ENCODE results near the gene LRMDA. TPM values are rescaled to one million over a fixed set of nuclear protein-coding genes. Genes with fewer than 3 reads are reported as not detected.
"Not testable (repeated sequence)": the region's sequence is repeated elsewhere in the genome, so short reads cannot be mapped to it uniquely, and the experiment has no call there.

Gene LRMDA
- total and polyA plus RNA-seq, 3 experiments from 2014 or later, result not detected

GRCh38 chr10:75521194-75521829 is 89.9 kb downstream of the LRMDA start:
- CTCF ChIA-PET; H3K27ac Mint-ChIP-seq; H3K4me1 ChIP-seq (ENCODE audit: insufficient read depth, low read length); H3K4me1 Mint-ChIP-seq; DNase-seq; H3K4me3 ChIP-seq (ENCODE audit: low read length); H3K27me3 ChIP-seq (ENCODE audit: insufficient read depth, low read length, poor library complexity, severe bottlenecking); H3K36me3 Mint-ChIP-seq; H3K9me3 ChIP-seq (ENCODE audit: low read length); POLR2A ChIA-PET; H3K4me3 Mint-ChIP-seq; H3K36me3 ChIP-seq (ENCODE audit: insufficient read depth, low read length); H3K27ac ChIP-seq (ENCODE audit: low read depth, low read length): not testable (repeated sequence)
- H3K9me3 Mint-ChIP-seq, result peaks cover 0 to 12% (median 6%) of the 10 kb centered on the region in 5 donors
- H3K27me3 Mint-ChIP-seq, result peaks cover 10 to 24% of the 10 kb centered on the region in 2 donors

GRCh38 chr10:75525067-75525466 is 93.6 kb downstream of the LRMDA start:
- Histone ChIP-seq H3K36me3 (ENCODE audit: insufficient read depth, low read length) (no peaks in the 10 kb centered on the region), H3K4me1 (ENCODE audit: insufficient read depth, low read length) (no peaks in the 10 kb centered on the region), H3K9me3 (ENCODE audit: low read length) (no peaks in the 10 kb centered on the region), H3K27me3 (ENCODE audit: insufficient read depth, low read length, poor library complexity, severe bottlenecking) (no peaks in the 10 kb centered on the region), H3K4me3 (ENCODE audit: low read length) (no peak overlapping the region), H3K27ac (ENCODE audit: low read depth, low read length) (no peak overlapping the region)
- DNase-seq, result no peak
- Mint-ChIP-seq H3K4me1 (no peaks in the 10 kb centered on the region), H3K9me3 (peaks cover 0 to 4% (median 0%) of the 10 kb centered on the region in 5 donors), H3K27me3 (peaks cover 8 to 20% of the 10 kb centered on the region in 2 donors), H3K4me3 (no peak overlapping the region), H3K27ac (no peak overlapping the region), H3K36me3 (no peaks in the 10 kb centered on the region)
- CTCF ChIA-PET, result no interaction called here
- POLR2A ChIA-PET, result no interaction called here

GRCh38 chr10:75525646-75526045 is 94.2 kb downstream of the LRMDA start:
- H3K27me3 Mint-ChIP-seq, result peaks cover 8 to 14% of the 10 kb centered on the region in 2 donors
- H3K36me3 Mint-ChIP-seq, result no peaks in the 10 kb centered on the region
- POLR2A ChIA-PET, result no interaction called here

DNA sequence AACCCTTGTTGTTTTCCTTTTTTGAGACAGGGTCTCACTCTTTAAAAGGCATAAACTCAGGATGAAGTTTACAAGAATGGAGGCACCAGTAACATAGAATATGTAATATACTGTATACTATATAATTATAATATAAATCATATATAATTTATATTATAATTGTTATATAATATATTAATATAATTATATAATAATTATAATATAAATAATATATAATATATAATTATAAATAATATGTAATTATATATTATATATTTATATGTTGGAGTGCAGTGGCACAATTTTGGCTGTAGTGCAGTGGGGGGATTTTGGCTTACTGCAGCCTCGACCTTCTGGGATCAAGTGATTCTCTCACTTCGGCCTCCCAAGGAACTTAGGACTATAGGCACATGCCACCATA is 96.1 kb downstream of the LRMDA start:
- Histone ChIP-seq H3K27ac (ENCODE audit: low read depth, low read length) (no peak overlapping the region), H3K4me3 (ENCODE audit: low read length) (no peak overlapping the region), H3K4me1 (ENCODE audit: insufficient read depth, low read length) (no peaks in the 10 kb centered on the region), H3K36me3 (ENCODE audit: insufficient read depth, low read length) (no peaks in the 10 kb centered on the region), H3K27me3 (ENCODE audit: insufficient read depth, low read length, poor library complexity, severe bottlenecking) (no peaks in the 10 kb centered on the region), H3K9me3 (ENCODE audit: low read length) (no peaks in the 10 kb centered on the region)
- no peaks in the 10 kb centered on the region for H3K36me3 Mint-ChIP-seq
- H3K4me3 Mint-ChIP-seq, result no peak overlapping the region
- CTCF ChIA-PET, result no interaction called here
- H3K27me3 Mint-ChIP-seq, result peaks cover 4 to 7% of the 10 kb centered on the region in 2 donors
- POLR2A ChIA-PET, result no interaction called here
- no peak overlapping the region for H3K27ac Mint-ChIP-seq
- H3K9me3 Mint-ChIP-seq, result peaks cover 0 to 3% (median 0%) of the 10 kb centered on the region in 5 donors
- H3K4me1 Mint-ChIP-seq, result no peaks in the 10 kb centered on the region
- no peak for DNase-seq

More at GRCh38 chr10:75525646-75526045, 94.2 kb downstream of the LRMDA start:
- Mint-ChIP-seq H3K27ac (no peak overlapping the region), H3K9me3 (peaks cover 0 to 2% (median 0%) of the 10 kb centered on the region in 5 donors), H3K4me3 (no peak overlapping the region), H3K4me1 (no peaks in the 10 kb centered on the region)
- Histone ChIP-seq H3K9me3 (ENCODE audit: low read length) (no peaks in the 10 kb centered on the region), H3K36me3 (ENCODE audit: insufficient read depth, low read length) (no peaks in the 10 kb centered on the region), H3K4me3 (ENCODE audit: low read length) (no peak overlapping the region), H3K27ac (ENCODE audit: low read depth, low read length) (no peak overlapping the region), H3K4me1 (ENCODE audit: insufficient read depth, low read length) (no peaks in the 10 kb centered on the region), H3K27me3 (ENCODE audit: insufficient read depth, low read length, poor library complexity, severe bottlenecking) (no peaks in the 10 kb centered on the region)
- CTCF ChIA-PET, result no interaction called here
- DNase-seq, result no peak

GRCh38 chr10:75528392-75528791 is 97.0 kb downstream of the LRMDA start:
- Mint-ChIP-seq H3K36me3 (no peaks in the 10 kb centered on the region), H3K4me1 (no peaks in the 10 kb centered on the region), H3K9me3 (peaks cover 0 to 3% (median 0%) of the 10 kb centered on the region in 5 donors), H3K27me3 (peaks cover 4 to 7% of the 10 kb centered on the region in 2 donors), H3K4me3 (no peak overlapping the region), H3K27ac (no peak overlapping the region)
- H3K4me1 ChIP-seq (ENCODE audit: insufficient read depth, low read length), result no peaks in the 10 kb centered on the region
- DNase-seq, result no peak
- ChIA-PET CTCF (no interaction called here), POLR2A (no interaction called here)
- no peaks in the 10 kb centered on the region for H3K36me3 ChIP-seq (ENCODE audit: insufficient read depth, low read length)
- no peaks in the 10 kb centered on the region for H3K9me3 ChIP-seq (ENCODE audit: low read length)
- H3K4me3 ChIP-seq (ENCODE audit: low read length), result no peak overlapping the region
- H3K27ac ChIP-seq (ENCODE audit: low read depth, low read length), result no peak overlapping the region
- H3K27me3 ChIP-seq (ENCODE audit: insufficient read depth, low read length, poor library complexity, severe bottlenecking), result no peaks in the 10 kb centered on the region

DNA sequence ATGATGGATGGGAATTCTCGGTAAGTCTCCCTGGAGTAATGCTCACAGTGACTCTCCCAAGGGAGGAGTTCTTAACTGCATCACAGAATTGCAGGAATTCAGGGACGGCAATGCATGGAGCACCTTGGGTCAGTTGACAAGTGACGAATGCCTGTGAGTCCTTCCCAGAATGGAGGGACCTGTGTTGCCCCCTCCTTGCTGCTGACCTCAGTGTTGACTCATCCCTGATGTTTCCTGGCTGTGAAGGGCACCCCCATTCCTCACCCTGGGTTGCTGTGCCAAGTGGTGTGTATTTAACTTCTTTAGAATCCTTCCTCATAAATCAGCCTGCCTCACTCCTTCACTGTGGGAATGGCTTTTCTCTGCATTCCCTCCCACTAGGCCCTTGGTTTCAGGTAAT is 98.9 kb downstream of the LRMDA start:
- Histone ChIP-seq H3K27me3 (ENCODE audit: insufficient read depth, low read length, poor library complexity, severe bottlenecking) (no peaks in the 10 kb centered on the region), H3K4me1 (ENCODE audit: insufficient read depth, low read length) (no peaks in the 10 kb centered on the region), H3K9me3 (ENCODE audit: low read length) (no peaks in the 10 kb centered on the region), H3K36me3 (ENCODE audit: insufficient read depth, low read length) (no peaks in the 10 kb centered on the region), H3K4me3 (ENCODE audit: low read length) (no peak overlapping the region), H3K27ac (ENCODE audit: low read depth, low read length) (no peak overlapping the region)
- Mint-ChIP-seq H3K4me1 (no peaks in the 10 kb centered on the region), H3K9me3 (peaks cover 0 to 3% (median 0%) of the 10 kb centered on the region in 5 donors), H3K27me3 (peaks cover 4 to 7% of the 10 kb centered on the region in 2 donors), H3K27ac (no peak overlapping the region), H3K4me3 (no peak overlapping the region), H3K36me3 (no peaks in the 10 kb centered on the region)
- DNase-seq, result no peak
- ChIA-PET CTCF (no interaction called here), POLR2A (no interaction called here)

DNA sequence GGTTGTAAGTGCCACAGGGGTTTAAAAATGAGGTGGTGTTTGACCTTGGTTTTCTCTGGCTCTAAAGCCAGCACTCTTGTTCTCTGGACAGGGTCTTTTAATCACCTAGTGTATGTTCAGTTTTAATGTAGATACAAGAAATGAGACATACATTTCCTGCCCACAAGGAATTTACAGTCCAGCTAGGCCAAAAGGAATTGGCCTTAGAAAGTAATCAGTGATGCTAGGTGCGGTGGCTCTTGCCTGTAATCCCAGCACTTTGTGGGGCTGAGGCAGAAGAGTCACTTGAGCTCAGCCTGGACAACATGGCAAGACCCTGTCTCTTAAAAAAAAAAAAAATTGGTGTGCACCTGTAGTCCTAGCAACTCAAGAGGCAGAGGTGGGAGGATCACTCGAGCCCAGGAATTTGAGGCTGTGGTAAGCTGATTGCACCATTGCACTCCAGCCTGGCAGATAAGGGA is 100.2 kb downstream of the LRMDA start:
- Mint-ChIP-seq H3K27me3 (peaks cover 2 to 7% of the 10 kb centered on the region in 2 donors), H3K27ac (no peak overlapping the region), H3K9me3 (peaks cover 0 to 6% (median 0%) of the 10 kb centered on the region in 5 donors), H3K36me3 (no peaks in the 10 kb centered on the region), H3K4me1 (no peaks in the 10 kb centered on the region), H3K4me3 (no peak overlapping the region)
- H3K4me1 ChIP-seq (ENCODE audit: insufficient read depth, low read length), result no peaks in the 10 kb centered on the region
- H3K27ac ChIP-seq (ENCODE audit: low read depth, low read length), result no peak overlapping the region
- ChIA-PET POLR2A (no interaction called here), CTCF (no interaction called here)
- DNase-seq, result no peak
- H3K27me3 ChIP-seq (ENCODE audit: insufficient read depth, low read length, poor library complexity, severe bottlenecking), result no peaks in the 10 kb centered on the region
- no peaks in the 10 kb centered on the region for H3K36me3 ChIP-seq (ENCODE audit: insufficient read depth, low read length)
- no peak overlapping the region for H3K4me3 ChIP-seq (ENCODE audit: low read length)
- H3K9me3 ChIP-seq (ENCODE audit: low read length), result no peaks in the 10 kb centered on the region

GRCh38 chr10:75532253-75532924 is 101.0 kb downstream of the LRMDA start:
- CTCF ChIA-PET, result no interaction called here
- DNase-seq, result no peak
- H3K4me1 Mint-ChIP-seq, result no peaks in the 10 kb centered on the region

More at GRCh38 chr10:75532253-75532924, 101.0 kb downstream of the LRMDA start:
- no peaks in the 10 kb centered on the region for H3K27me3 ChIP-seq (ENCODE audit: insufficient read depth, low read length, poor library complexity, severe bottlenecking)
- no peaks in the 10 kb centered on the region for H3K4me1 ChIP-seq (ENCODE audit: insufficient read depth, low read length)
- H3K9me3 ChIP-seq (ENCODE audit: low read length), result no peaks in the 10 kb centered on the region
- no peaks in the 10 kb centered on the region for H3K36me3 ChIP-seq (ENCODE audit: insufficient read depth, low read length)
- H3K4me3 ChIP-seq (ENCODE audit: low read length), result no peak overlapping the region
- H3K36me3 Mint-ChIP-seq, result no peaks in the 10 kb centered on the region
- no peak overlapping the region for H3K27ac ChIP-seq (ENCODE audit: low read depth, low read length)
- POLR2A ChIA-PET, result no interaction called here
- no peak overlapping the region for H3K4me3 Mint-ChIP-seq
- peaks cover 4 to 6% of the 10 kb centered on the region in 2 donors for H3K27me3 Mint-ChIP-seq
- H3K27ac Mint-ChIP-seq, result peak overlapping the region in 1 of 8 donors; percentile 62
- H3K9me3 Mint-ChIP-seq, result peaks cover 0 to 6% (median 0%) of the 10 kb centered on the region in 5 donors

Data from CD8-positive, alpha-beta memory T cell (primary cell).